Mononuclear cell (primary cell): ENCODE results near the gene SMYD3. TPM values are rescaled to one million over a fixed set of nuclear protein-coding genes. Genes with fewer than 3 reads are reported as not detected.
A peak's percentile ranks its signal among the peaks of the same experiment; 100 is the strongest.

Source experiments
- H3K27me3 ChIP-seq: 2 replicates; pipeline ENCODE4 v1.6.0; 2011; ENCODE audit warnings: low read length, control low read depth; ENCODE audit not compliant: insufficient read depth
- H3K4me1 ChIP-seq: 2 replicates; pipeline ENCODE4 v1.5.1; 2011; ENCODE audit warnings: mild to moderate bottlenecking, low read length, control low read depth; ENCODE audit not compliant: insufficient read depth
- H3K4me3 ChIP-seq: 2 replicates; pipeline ENCODE4 v1.5.1; 2011; ENCODE audit warnings: mild to moderate bottlenecking, low read length, moderate library complexity
- H3K9me3 ChIP-seq: 2 replicates; pipeline ENCODE4 v1.5.1; 2011; ENCODE audit warnings: low read depth, mild to moderate bottlenecking, control low read depth, low read length
- total RNA-seq: library from RNA; depleted of rRNA; stranded (reverse); fragments of >200 nt; gene quantifications from one replicate; pipeline ENCODE4 v1.2.3, GENCODE V29; 2012

SMYD3 gene
- 18.2 TPM for total RNA-seq

- Histone ChIP-seq H3K4me3 (peak within 1 kb of the TSS; percentile 67), H3K4me1 (peaks cover 13% of the 10 kb centered on the region), H3K9me3 (no peaks in the 10 kb centered on the region), H3K27me3 (no peaks in the 10 kb centered on the region)
Measured at GRCh38 chr1:246506674-246507481, at the start of gene SMYD3. Gene SMYD3, minus strand, starts transcription at chr1:246507279.

- no peak overlapping the region for H3K4me3 ChIP-seq
- no peaks in the 10 kb centered on the region for H3K9me3 ChIP-seq
Measured at GRCh38 chr1:246554201-246554600, 47.1 kb upstream of the SMYD3 start.

GRCh38 chr1:246552110-246552509, 45.0 kb upstream of the SMYD3 start:
- Histone ChIP-seq H3K9me3 (no peaks in the 10 kb centered on the region), H3K4me1 (no peaks in the 10 kb centered on the region), H3K27me3 (no peaks in the 10 kb centered on the region), H3K4me3 (no peak overlapping the region)

More at GRCh38 chr1:246554201-246554600, 47.1 kb upstream of the SMYD3 start:
- no peaks in the 10 kb centered on the region for H3K27me3 ChIP-seq
- no peaks in the 10 kb centered on the region for H3K4me1 ChIP-seq

GRCh38 chr1:246550402-246550801, 43.3 kb upstream of the SMYD3 start:
- Histone ChIP-seq H3K4me3 (no peak overlapping the region), H3K9me3 (no peaks in the 10 kb centered on the region), H3K4me1 (no peaks in the 10 kb centered on the region), H3K27me3 (no peaks in the 10 kb centered on the region)

GRCh38 chr1:246549665-246550064, 42.6 kb upstream of the SMYD3 start:
- H3K27me3 ChIP-seq: no peaks in the 10 kb centered on the region
- no peaks in the 10 kb centered on the region for H3K9me3 ChIP-seq
- no peak overlapping the region for H3K4me3 ChIP-seq
- H3K4me1 ChIP-seq: no peaks in the 10 kb centered on the region

GRCh38 chr1:246544001-246544400, 36.9 kb upstream of the SMYD3 start:
- no peaks in the 10 kb centered on the region for H3K27me3 ChIP-seq
- no peaks in the 10 kb centered on the region for H3K9me3 ChIP-seq
- no peaks in the 10 kb centered on the region for H3K4me1 ChIP-seq
- H3K4me3 ChIP-seq: no peak overlapping the region

- H3K27me3 ChIP-seq: no peaks in the 10 kb centered on the region
- H3K4me1 ChIP-seq: no peaks in the 10 kb centered on the region
- H3K4me3 ChIP-seq: no peak overlapping the region
- no peaks in the 10 kb centered on the region for H3K9me3 ChIP-seq
Measured at GRCh38 chr1:246540738-246541491, 33.8 kb upstream of the SMYD3 start.

GRCh38 chr1:246537887-246538286, 30.8 kb upstream of the SMYD3 start:
- Histone ChIP-seq H3K4me3 (no peak overlapping the region), H3K4me1 (no peaks in the 10 kb centered on the region), H3K9me3 (no peaks in the 10 kb centered on the region), H3K27me3 (no peaks in the 10 kb centered on the region)

GRCh38 chr1:246537441-246537840, 30.4 kb upstream of the SMYD3 start:
- Histone ChIP-seq H3K4me1 (no peaks in the 10 kb centered on the region), H3K27me3 (no peaks in the 10 kb centered on the region)

GRCh38 chr1:246534114-246534513, 27.0 kb upstream of the SMYD3 start:
- Histone ChIP-seq H3K4me1 (no peaks in the 10 kb centered on the region), H3K4me3 (no peak overlapping the region), H3K27me3 (no peaks in the 10 kb centered on the region)

More at GRCh38 chr1:246537441-246537840, 30.4 kb upstream of the SMYD3 start:
- H3K9me3 ChIP-seq: no peaks in the 10 kb centered on the region
- no peak overlapping the region for H3K4me3 ChIP-seq

GRCh38 chr1:246533371-246533905, 26.4 kb upstream of the SMYD3 start:
- Histone ChIP-seq H3K4me3 (no peak overlapping the region), H3K27me3 (no peaks in the 10 kb centered on the region), H3K4me1 (no peaks in the 10 kb centered on the region), H3K9me3 (peaks cover 7% of the 10 kb centered on the region)

More at GRCh38 chr1:246534114-246534513, 27.0 kb upstream of the SMYD3 start:
- H3K9me3 ChIP-seq: peaks cover 7% of the 10 kb centered on the region

- Histone ChIP-seq H3K27me3 (no peaks in the 10 kb centered on the region), H3K4me3 (no peak overlapping the region), H3K4me1 (peaks cover 6% of the 10 kb centered on the region), H3K9me3 (peaks cover 7% of the 10 kb centered on the region)
Measured at GRCh38 chr1:246532519-246532918, 25.4 kb upstream of the SMYD3 start.

GRCh38 chr1:246530482-246530881, 23.4 kb upstream of the SMYD3 start:
- peaks cover 8% of the 10 kb centered on the region for H3K4me1 ChIP-seq
- H3K4me3 ChIP-seq: no peak overlapping the region
- H3K9me3 ChIP-seq: peaks cover 7% of the 10 kb centered on the region
- H3K27me3 ChIP-seq: no peaks in the 10 kb centered on the region

GRCh38 chr1:246528933-246529731, 22.1 kb upstream of the SMYD3 start:
- Histone ChIP-seq H3K4me1 (peaks cover 8% of the 10 kb centered on the region), H3K9me3 (peaks cover 7% of the 10 kb centered on the region), H3K4me3 (no peak overlapping the region), H3K27me3 (no peaks in the 10 kb centered on the region)
